Measurements from ENCODE around the gene FASLG.

The FASLG gene

GRCh38 chr1:172628401-172628800 lies 30.5 kb upstream of the FASLG start:
- H3K27me3 Mint-ChIP-seq (ENCODE audit: low read depth, poor library complexity), result no peaks in the 10 kb centered on the region
- peaks cover 10% of the 10 kb centered on the region for H3K36me3 Mint-ChIP-seq (ENCODE audit: low read depth)
- DNase-seq, result no peak
- no peak overlapping the region for H3K27ac Mint-ChIP-seq
- H3K4me3 Mint-ChIP-seq, result no peak overlapping the region
- peaks cover 9% of the 10 kb centered on the region for H3K4me1 Mint-ChIP-seq
- peaks cover 35% of the 10 kb centered on the region for H3K9me3 Mint-ChIP-seq
- no peak for TF ChIP-seq CTCF (IDR thresholded peaks at IDR 0.05)

GRCh38 chr1:172629170-172629569 lies 29.7 kb upstream of the FASLG start:
- peaks cover under 1% of the 10 kb centered on the region for H3K4me1 Mint-ChIP-seq
- H3K9me3 Mint-ChIP-seq, result peaks cover 35% of the 10 kb centered on the region
- no peak overlapping the region for H3K4me3 Mint-ChIP-seq
- H3K27me3 Mint-ChIP-seq (ENCODE audit: low read depth, poor library complexity), result no peaks in the 10 kb centered on the region
- H3K27ac Mint-ChIP-seq, result no peak overlapping the region
- DNase-seq, result no peak
- no peak for TF ChIP-seq CTCF (IDR thresholded peaks at IDR 0.05)
- H3K36me3 Mint-ChIP-seq (ENCODE audit: low read depth), result peaks cover 10% of the 10 kb centered on the region

- H3K4me3 Mint-ChIP-seq, result no peak overlapping the region
- no peak overlapping the region for H3K27ac Mint-ChIP-seq
- peaks cover 35% of the 10 kb centered on the region for H3K9me3 Mint-ChIP-seq
- no peaks in the 10 kb centered on the region for H3K27me3 Mint-ChIP-seq (ENCODE audit: low read depth, poor library complexity)
- no peaks in the 10 kb centered on the region for H3K4me1 Mint-ChIP-seq
- DNase-seq, result no peak
- no peak for TF ChIP-seq CTCF (IDR thresholded peaks at IDR 0.05)
- peaks cover 10% of the 10 kb centered on the region for H3K36me3 Mint-ChIP-seq (ENCODE audit: low read depth)
These were observed 29.3 kb upstream of the FASLG start for GRCh38 chr1:172629638-172630037.

- Mint-ChIP-seq H3K27me3 (ENCODE audit: low read depth, poor library complexity) (peaks cover 3% of the 10 kb centered on the region), H3K4me1 (no peaks in the 10 kb centered on the region), H3K36me3 (ENCODE audit: low read depth) (peaks cover 10% of the 10 kb centered on the region), H3K9me3 (peaks cover 35% of the 10 kb centered on the region), H3K4me3 (no peak overlapping the region), H3K27ac (no peak overlapping the region)
- no peak for TF ChIP-seq CTCF (IDR thresholded peaks at IDR 0.05)
- DNase-seq, result no peak
These were observed 28.7 kb upstream of the FASLG start for GRCh38 chr1:172630056-172630818.

- TF ChIP-seq CTCF (IDR thresholded peaks at IDR 0.05), result no peak
- H3K4me1 Mint-ChIP-seq, result no peaks in the 10 kb centered on the region
- H3K27ac Mint-ChIP-seq, result no peak overlapping the region
- H3K27me3 Mint-ChIP-seq (ENCODE audit: low read depth, poor library complexity), result peaks cover 3% of the 10 kb centered on the region
- H3K36me3 Mint-ChIP-seq (ENCODE audit: low read depth), result peaks cover 10% of the 10 kb centered on the region
- no peak overlapping the region for H3K4me3 Mint-ChIP-seq
- peaks cover 35% of the 10 kb centered on the region for H3K9me3 Mint-ChIP-seq
- no peak for DNase-seq
These were observed 28.0 kb upstream of the FASLG start for GRCh38 chr1:172630868-172631267.

GRCh38 chr1:172637522-172637921 lies 21.4 kb upstream of the FASLG start:
- TF ChIP-seq CTCF (IDR thresholded peaks at IDR 0.05), result no peak
- no peak overlapping the region for H3K4me3 Mint-ChIP-seq
- H3K27ac Mint-ChIP-seq, result no peak overlapping the region
- H3K27me3 Mint-ChIP-seq (ENCODE audit: low read depth, poor library complexity), result peaks cover 3% of the 10 kb centered on the region
- peaks cover 16% of the 10 kb centered on the region for H3K9me3 Mint-ChIP-seq
- no peak for DNase-seq
- no peaks in the 10 kb centered on the region for H3K4me1 Mint-ChIP-seq
- H3K36me3 Mint-ChIP-seq (ENCODE audit: low read depth), result no peaks in the 10 kb centered on the region
